GM18858 (cell line): ENCODE data around the gene JOSD1.

ENCODE experiments used
- ATAC-seq: cut with Tn5 transposase; IDR thresholded peaks from one replicate; pipeline ENCODE4 v1.9.1; 2021; ENCODE audit not compliant: unreplicated experiment

JOSD1 gene

DNA sequence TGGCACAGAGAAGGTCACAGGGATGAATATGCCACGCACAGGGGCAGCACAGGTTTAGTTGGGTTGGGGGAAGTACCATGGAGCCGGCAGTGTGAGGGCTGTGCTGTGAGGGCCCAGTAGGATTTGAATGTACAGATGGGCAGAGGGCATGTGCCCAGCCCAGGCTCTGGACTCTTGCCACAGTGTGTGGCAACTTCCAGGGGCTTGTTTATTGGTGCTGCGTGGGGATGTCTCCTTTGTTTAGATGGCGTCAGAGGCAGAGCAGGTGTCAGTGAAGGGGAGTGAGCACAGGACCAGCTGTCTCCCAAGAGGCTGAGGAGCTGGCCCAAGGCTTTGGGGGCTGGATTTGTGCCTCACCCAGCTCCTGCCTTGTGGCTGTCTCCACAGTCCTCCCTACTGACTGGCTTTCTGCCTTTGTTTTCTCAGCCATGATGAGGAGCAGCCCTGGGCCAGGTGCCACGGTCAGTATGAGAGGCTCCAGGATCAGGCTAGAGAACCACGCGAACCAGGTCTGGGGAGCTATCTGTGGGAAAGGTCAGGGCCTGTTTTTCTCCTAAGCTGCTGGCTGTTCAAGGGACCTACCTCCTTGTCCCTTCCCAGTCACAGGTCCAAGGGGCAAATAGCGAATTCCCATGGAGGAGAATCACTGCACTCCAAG lies 33.1 kb upstream of the JOSD1 start:
- no peak for ATAC-seq

DNA sequence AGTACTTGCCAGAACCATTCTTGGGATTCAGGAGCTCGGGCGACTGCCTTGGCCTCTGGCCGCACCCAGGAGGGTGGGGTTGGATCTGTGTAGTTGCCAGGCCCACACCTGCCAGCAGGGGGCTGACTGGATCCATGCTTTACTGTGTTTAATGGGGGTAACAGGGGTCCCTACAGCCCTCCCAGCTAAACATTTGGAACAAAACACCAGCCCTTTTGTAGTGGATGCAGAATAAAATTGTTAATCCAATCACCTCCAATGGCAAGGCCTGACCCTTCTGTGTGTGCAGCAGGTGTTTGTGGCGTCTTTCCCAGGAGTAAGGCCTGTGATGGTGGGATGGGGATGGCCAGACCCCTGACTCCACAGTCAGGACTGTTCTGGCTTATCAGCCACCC lies 32.6 kb upstream of the JOSD1 start:
- no peak for ATAC-seq

DNA sequence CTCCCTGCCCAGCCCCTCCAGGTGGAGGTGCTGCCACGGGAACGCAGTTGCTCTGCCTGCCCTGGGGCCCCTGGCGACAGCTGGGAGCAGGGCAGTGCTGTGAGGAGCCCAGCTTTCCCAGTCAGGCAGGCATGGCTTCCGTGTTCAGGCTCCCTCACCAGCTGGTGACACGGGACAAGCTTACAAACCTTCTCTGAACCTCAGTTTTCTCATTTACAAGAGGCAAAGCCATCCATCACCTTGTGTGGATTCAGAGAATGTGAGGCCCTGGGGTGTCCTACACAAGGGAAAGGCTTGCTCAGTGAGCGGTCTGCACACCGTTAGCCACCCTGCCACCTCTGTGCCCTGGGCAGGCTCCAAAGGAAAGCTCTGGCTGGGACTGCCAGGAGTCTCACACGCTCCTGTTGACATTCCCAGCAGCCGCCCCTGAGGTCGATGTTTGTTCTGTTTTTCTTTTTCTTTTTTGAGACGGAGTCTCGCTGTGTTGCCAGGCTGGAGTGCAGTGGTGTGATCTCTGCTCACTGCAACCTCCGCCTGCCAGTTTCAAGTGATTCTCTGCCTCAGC lies 31.6 kb upstream of the JOSD1 start:
- ATAC-seq: no peak

DNA sequence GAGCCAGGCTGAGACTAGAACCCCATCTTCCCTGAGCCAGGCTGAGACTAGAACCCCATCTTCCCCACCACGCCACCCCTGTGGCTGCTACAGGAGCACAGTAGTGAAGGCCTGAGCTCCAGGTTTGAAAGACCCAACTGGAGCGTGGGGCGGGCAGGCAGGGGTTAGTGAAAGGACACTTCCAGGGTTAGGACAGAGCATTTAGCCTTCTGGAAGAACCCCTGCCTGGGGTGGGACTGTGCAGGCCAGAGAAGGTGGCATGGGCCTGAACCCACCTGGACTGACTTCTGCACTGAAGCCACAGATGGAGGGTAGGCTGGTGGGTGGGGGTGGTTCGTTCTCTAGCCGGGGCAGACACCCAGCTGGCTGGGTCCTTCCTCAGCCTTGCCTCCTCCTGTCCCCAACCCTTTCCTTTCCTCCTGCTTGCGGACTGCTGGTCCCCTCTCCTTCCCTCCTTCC lies 31.0 kb upstream of the JOSD1 start:
- ATAC-seq: no peak

DNA sequence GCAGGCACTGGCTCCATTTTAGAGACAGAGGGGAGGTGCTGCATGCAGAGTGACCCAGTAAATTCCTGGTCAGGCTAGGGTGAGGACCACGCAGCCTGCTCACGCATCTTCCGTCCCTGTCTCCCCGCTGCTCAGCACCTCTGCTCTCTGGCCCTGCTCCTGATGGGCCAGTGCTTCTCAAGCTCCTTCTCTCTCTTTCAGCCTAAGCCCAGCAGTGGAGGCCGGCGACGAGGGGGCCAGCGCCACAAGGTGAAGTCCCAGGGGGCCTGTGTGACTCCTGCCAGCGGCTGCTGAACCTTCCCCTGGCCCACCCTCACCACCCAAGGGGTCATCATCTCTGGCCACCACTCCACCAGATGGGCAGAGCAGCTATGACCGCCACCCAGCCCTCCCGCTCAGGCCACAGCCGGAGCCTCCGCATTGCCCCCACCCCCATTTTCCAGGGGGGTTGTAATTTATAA lies 29.7 kb upstream of the JOSD1 start:
- ATAC-seq: no peak

DNA sequence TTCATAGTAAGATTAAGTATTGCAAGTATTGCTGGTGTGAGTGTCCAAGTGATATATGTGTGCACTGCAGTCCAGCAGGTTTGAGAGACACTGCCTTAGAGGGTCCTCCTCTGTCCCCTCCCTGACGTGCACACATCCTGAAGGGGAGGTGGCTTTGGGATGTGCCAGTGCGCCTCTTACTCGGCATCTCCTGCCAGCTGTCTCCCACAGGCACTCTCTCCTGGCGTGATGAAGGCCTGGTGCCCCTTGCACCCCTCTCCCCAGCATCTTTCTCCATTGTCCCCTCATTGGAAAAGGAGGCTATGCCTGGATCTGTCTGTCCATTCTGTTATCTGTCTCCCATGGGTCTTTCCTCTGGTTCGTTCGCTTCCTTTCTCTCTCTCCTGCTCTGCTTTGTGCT lies 29.2 kb upstream of the JOSD1 start:
- no peak for ATAC-seq

DNA sequence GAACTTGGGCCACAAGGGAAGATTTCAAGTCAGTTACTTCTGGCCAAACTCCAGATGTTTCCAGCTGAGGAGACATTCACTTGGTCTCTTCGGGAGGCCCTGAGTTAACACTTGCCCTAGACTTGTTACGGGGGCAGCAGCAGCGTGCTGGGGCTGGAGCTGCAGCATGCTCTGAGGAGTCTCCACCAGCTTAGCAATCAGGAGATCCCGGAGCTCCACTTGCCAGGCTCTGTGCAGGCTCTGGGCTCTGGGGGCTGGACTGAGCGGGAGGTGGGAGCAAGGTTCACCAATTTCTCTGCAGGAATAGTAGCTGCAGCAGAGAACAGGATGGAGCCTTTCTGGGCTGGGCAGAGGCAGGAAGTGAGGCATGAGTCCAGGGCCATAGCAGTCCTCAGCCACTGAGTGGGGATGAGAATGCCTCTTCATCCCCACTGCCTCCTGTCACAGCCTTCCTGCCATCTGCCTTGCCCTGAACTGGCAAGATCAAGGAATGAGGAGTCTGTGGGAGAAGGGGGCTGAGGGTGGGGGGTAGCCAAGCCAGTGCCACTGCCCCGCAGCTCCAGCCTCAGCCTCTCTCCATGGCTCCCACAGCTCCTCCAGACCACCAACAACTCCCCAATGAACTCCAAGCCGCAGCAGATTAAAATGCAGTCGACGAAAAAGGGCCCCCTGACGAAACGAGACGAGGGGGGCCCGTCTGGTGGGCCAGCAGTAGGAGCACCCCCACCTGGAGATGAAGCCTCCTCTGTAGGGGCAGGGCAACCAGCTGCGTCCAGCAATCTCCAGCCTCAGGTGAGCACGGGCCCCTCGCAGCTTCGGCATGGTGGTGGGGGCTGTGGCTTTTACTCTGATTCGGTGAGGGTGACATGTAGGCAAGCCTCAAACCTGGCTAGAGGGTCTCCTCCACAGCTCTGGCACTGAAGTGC lies 28.4 kb upstream of the JOSD1 start:
- no peak for ATAC-seq

DNA sequence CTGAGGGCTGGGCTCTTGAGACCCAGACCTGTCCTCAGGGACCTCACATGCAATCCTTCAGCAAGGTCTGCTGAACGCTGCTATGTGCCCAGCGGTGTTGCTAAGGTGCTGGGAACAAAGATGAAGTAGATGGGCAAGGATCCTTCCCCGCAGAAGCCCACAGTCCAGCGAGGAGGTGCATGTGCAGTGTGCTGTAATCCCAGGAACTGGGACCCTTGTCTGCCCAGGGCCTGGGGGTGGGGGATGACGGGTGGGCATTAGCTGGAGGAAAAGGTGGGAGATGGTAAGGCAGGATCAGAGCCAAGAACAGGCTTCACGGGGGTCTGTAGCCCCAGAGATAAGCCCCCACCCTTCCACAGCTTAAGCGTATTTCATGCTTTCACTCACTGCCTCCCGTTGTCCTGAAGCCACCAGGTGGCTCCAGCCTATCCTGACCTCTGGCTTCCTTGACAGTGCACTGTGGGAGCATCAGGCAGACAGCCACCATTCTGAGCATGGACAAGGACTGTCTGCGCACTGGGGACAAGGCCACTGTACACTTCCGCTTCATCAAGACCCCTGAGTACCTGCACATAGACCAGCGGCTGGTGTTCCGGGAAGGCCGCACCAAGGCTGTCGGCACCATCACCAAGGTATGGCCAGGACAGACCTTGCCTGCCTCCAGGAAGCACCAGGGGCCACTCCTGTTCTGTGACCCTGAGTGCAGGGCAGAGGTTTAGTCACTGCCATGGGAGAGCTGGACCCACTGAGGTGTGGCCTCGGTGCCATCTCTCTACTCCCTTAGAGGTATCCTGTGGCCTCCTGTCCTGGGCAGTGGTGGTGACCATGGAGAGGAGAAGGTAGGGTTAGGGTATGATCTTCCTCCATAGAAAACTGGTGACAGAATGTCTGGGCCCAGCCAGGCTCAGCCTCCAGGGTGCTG lies 27.0 kb upstream of the JOSD1 start:
- ATAC-seq: no peak

DNA sequence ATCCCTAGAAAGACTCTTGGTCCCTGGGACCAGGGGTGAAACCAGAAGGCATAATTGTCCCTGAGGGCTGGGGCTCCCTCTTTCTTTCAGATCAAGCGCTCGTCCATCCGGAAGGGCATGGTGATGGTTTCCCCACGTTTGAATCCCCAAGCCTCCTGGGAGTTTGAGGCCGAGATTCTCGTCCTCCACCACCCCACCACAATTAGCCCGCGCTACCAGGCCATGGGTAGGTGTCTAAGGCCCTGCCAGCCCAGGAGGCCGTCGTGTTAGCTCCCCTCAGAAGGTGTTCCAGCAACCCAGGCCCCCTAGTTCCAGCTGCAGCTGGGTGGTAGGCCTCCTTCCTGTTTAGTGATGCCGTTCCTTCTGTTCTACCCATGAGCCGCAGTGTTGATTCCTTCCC lies 26.4 kb upstream of the JOSD1 start:
- ATAC-seq: no peak

DNA sequence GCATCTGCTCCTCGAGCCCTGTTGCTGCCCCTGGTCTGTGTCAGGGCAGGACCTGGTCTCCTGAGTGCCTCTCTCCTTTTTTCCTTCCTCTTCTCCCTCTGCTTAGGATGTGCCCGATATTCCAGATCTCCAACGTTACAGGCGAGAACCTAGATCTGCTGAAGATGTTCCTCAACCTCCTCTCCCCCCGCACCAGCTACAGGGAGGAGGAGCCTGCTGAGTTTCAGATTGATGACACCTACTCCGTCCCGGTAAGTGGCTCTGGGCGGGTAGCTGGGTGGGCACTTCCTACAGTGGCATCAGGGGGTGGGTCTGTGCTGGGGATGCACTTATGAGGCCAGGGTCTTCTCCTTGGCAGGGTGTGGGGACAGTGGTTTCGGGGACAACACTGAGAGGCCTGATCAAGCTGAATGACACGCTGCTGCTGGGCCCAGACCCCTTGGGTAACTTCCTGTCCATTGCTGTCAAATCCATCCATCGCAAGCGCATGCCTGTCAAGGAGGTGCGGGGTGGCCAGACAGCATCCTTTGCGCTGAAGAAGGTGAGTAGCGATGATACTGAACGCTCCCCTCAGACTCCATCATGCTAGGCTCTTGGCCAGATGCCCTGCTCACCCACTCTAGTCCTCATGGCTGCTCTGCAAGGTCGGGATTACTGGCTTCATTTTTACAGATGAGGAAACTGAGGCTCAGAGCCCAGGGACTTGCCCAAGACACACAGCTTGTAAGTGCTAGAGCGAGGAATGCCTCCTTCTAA lies 25.3 kb upstream of the JOSD1 start:
- ATAC-seq: no peak

DNA sequence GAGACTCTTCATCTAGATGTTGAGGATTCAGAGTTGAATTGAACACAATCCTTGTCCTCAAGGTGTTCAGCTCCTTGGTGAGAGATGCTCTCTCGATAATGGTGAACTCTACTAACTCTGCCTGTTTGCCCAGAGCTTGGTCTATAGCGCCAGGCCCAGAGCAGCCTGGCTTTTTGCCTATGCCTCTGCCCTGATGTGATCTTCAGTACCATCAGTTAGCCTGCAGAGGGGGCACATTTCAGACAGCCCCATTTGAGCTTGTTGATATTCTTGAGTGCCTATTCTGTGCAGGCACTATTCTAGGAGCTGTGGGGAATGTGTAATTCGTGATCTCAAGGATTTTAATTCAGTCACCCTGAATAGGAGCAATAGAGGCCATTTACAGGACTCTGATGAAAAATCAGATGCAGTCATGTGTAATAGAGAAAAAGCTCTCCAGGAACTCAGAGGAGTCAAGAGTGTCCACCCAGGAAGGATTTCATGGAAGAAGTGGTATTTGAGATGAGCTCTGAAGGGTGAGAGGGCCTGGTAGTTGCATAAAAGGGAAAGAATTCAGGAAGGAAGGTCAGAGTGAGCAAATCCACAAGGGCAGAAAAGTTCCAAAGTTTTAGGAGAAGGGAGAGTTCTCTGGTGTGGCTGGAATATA lies 24.3 kb upstream of the JOSD1 start:
- ATAC-seq: no peak

DNA sequence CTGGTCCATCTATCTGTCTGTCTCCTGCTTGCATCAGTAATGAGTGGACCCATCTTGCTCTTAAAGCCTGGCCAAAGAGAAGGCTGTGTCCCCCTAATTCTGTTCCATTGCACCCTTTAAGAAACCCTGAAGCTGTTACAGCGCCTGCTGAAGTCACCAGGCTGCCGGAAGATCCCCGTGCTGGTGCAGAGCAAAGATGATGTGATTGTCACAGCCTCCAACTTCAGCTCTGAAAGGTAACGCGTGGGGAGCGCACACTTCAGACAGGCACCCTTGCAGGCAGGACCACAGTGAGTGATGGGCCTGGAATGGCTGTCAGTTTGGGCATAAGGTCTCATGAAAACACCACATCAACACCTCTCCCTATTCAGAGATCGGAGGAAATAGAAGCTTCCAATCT lies 23.4 kb upstream of the JOSD1 start:
- ATAC-seq: no peak

DNA sequence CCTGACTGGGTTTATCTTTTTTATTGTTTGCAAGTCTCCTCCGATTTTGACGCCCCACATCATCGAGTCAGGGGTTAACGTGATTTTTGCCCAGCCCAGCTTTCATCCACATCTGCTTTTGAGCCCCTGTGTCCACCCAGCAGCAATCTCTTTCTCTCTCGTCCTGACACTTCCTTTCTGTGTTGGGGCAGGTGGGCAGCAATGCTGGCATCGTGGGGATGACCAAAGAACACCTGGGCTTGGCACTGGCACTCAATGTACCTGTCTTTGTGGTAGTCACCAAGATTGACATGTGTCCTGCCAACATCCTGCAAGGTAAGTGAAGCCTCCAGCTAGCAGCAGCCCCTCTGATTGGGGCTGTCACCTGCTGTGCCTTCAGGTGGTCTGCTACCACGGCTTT lies 20.8 kb upstream of the JOSD1 start:
- ATAC-seq: no peak

DNA sequence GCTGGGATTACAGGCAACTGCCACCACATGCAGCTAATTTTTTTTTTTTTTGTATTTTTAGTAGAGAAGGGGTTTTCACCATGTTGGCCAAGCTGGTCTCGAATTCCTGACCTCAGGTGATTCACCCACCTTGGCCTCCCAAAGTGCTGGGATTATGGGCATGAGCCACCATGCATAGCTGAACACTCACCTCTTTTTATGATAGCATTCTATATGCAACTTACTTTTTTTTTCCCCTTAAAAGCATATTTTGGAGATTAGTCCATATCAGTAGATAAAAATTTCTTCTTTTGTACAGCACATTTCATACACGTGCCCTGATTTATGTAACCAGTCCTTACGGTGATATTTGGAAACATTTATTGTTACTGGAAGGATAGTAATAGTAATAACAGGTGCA lies 19.6 kb upstream of the JOSD1 start:
- no peak for ATAC-seq

DNA sequence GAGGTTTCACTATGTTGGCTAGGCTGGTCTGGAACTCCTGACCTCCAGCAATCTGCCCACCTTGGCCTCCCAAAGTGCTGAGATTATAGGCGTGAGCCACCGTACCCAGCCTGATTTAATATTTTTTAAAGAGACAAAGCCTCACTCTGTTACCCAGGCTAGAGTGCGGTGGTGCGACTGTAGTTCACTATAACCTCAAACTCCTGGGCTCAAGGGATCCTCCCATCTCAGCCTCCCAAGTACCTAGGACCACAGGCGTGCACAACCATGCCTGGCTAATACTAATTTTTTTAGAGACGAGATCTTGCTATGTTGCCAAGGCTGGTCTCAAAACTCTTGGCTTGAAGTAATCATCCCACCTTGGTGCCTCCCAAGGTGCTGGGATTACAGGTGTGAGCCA lies 18.5 kb upstream of the JOSD1 start:
- no peak for ATAC-seq

DNA sequence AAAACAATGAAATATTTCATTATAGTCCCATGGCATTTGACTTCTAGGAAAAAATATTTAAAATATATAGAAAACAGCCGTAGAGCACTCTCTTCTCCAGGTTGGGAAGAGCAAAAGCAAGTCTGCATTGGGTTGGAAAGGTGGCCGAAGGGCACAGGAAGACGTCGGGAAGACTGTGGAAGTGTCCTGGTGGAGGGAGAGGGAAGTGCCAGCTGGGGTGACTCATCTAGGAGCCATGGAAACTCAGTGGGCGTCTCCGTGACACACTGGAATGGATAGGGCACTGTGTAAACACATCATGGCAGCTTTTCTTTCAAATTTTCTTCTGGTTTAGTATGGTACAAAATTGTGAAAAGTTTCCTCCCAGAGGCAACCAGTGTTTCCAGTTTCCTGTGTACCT lies 17.7 kb upstream of the JOSD1 start:
- no peak for ATAC-seq

DNA sequence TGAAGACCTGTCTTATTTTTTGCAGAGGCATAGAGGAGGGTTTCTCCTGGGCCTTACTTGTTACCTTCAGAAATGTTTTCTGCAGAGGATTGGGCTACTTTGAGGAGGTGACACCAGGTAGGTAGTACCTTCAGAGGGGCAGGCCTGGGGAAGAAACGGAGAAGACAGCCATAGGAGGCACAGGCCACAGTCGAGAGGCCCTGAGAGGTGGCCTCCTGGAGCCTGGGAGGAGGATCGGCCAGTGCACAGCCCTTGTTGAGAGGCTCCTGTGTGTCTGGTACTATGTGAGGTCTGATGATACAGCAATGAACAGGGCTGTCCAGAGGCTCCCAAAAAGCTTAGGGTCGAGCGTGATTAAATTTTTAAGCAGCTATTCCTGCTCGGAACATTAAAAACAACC lies 16.5 kb upstream of the JOSD1 start:
- ATAC-seq: no peak

DNA sequence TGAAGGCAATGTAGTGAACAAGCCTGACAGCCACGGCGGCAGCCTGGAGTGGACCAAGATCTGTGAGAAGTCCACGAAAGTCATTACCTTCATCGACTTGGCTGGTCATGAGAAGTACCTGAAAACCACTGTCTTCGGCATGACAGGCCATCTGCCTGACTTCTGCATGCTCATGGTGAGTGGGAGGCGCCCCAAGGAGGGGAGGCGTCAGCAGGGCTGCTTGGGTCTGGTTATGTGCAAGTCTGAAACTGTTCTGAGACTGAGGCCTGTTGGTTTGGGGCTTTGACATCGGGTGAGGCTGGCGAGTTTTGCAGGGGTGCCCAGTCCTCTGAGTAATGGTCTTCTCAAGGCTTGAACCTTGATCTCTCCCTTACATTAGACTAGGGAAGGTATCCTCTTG lies 16.1 kb upstream of the JOSD1 start:
- ATAC-seq: no peak

DNA sequence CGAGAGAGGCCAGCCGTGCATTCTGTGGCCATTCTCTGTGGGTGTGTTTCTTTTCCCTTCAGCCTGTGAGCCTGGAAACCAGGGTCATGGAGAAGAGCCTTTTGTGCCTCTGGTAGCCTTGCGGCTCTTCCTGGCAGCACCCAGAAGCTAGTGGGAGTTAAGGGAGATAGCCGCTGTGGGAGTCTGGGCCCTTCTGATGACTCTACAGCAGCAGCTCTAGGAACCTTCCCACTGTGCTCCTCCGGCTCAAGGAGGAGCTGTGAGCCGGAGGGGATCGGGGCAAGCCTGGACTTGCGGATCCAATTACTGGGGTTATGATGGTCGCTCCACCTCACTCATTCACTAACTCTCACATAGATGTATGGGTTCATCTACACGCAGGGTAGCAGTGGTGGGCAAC lies 15.5 kb upstream of the JOSD1 start:
- ATAC-seq: no peak

DNA sequence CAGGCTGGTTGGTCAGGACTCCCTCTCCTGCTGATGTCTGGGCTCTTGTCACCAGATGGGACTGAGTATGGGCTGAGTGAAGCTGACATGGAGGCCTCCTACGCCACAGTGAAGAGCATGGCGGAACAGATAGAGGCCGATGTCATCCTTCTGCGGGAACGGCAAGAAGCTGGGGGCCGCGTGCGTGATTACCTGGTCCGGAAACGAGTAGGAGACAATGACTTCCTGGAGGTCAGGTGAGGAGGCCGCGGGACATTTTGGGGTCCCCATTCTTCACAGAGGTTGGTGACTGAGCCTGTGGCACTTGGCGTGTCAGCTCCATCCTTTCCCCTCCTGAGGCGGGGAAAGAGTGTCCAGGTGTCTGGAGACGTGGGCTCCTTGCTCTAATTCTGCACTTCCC lies 15.1 kb upstream of the JOSD1 start:
- ATAC-seq: no peak
